HG02943 (cell line): Measurements from ENCODE around the gene UGP2.
"Not testable (repeated sequence)": the region's sequence is repeated elsewhere in the genome, so short reads cannot be mapped to it uniquely, and the experiment has no call there.

ENCODE experiments used
- ATAC-seq: cut with Tn5 transposase; IDR thresholded peaks from one replicate; pipeline ENCODE4 v1.9.1; 2021; ENCODE audit warnings: mild to moderate bottlenecking, low read depth, moderate library complexity; ENCODE audit not compliant: unreplicated experiment

The UGP2 gene

GRCh38 chr2:63841254-63842022 lies at the start of gene UGP2:
Gene UGP2, plus strand, starts transcription at chr2:63841896. Its CDS starts 290 bp downstream, at chr2:63842186.
- ATAC-seq = peak; percentile 58

GRCh38 chr2:63792530-63792929 lies 49.2 kb upstream of the UGP2 start:
- no peak for ATAC-seq

GRCh38 chr2:63796366-63796765 lies 45.3 kb upstream of the UGP2 start:
- no peak for ATAC-seq

GRCh38 chr2:63796796-63797195 lies 44.9 kb upstream of the UGP2 start:
- ATAC-seq = no peak

- ATAC-seq = no peak
Observed at GRCh38 chr2:63801455-63801854, 40.2 kb upstream of the UGP2 start.

- no peak for ATAC-seq
Observed at GRCh38 chr2:63805412-63805811, 36.3 kb upstream of the UGP2 start.

GRCh38 chr2:63808036-63808435 lies 33.7 kb upstream of the UGP2 start:
- not testable (repeated sequence) for ATAC-seq

GRCh38 chr2:63808911-63809310 lies 32.8 kb upstream of the UGP2 start:
- ATAC-seq = not testable (repeated sequence)

GRCh38 chr2:63811063-63811462 lies 30.6 kb upstream of the UGP2 start:
- no peak for ATAC-seq

GRCh38 chr2:63811870-63812269 lies 29.8 kb upstream of the UGP2 start:
- ATAC-seq = not testable (repeated sequence)

- no peak for ATAC-seq
Observed at GRCh38 chr2:63814114-63814513, 27.6 kb upstream of the UGP2 start.

GRCh38 chr2:63817382-63817781 lies 24.3 kb upstream of the UGP2 start:
- ATAC-seq = no peak

GRCh38 chr2:63818271-63818670 lies 23.4 kb upstream of the UGP2 start:
- ATAC-seq = no peak

- no peak for ATAC-seq
Observed at GRCh38 chr2:63819256-63819655, 22.4 kb upstream of the UGP2 start.

- no peak for ATAC-seq
Observed at GRCh38 chr2:63819765-63820717, 21.7 kb upstream of the UGP2 start.

- no peak for ATAC-seq
Observed at GRCh38 chr2:63820969-63821368, 20.7 kb upstream of the UGP2 start.

GRCh38 chr2:63821396-63821795 lies 20.3 kb upstream of the UGP2 start:
- no peak for ATAC-seq

- no peak for ATAC-seq
Observed at GRCh38 chr2:63822478-63822877, 19.2 kb upstream of the UGP2 start.

- no peak for ATAC-seq
Observed at GRCh38 chr2:63827749-63828148, 13.9 kb upstream of the UGP2 start.

GRCh38 chr2:63831176-63831575 lies 10.5 kb upstream of the UGP2 start:
- no peak for ATAC-seq

GRCh38 chr2:63834401-63834800 lies 7.3 kb upstream of the UGP2 start:
- ATAC-seq = no peak
